Breast epithelium (tissue), 4 donors: ENCODE measurements around the gene MVP. TPM values are rescaled to one million over a fixed set of nuclear protein-coding genes. Genes with fewer than 3 reads are reported as not detected.

ENCODE experiments used
- DNase-seq, 2 donors: peaks; one replicate each; pipeline ENCODE4 v3.0.0-alpha.2; 2019; ENCODE audit warnings: low spot score in 2 of 2
- H3K27ac ChIP-seq, 2 donors: fragments of 200-600 bp; sonication (generic) in 1 of 2; one replicate each; pipeline ENCODE4 v1.5.1; 2016 to 2019; ENCODE audit warnings: mild to moderate bottlenecking in 1 of 2
- H3K27me3 ChIP-seq, 2 donors: fragments of 200-600 bp; sonication (generic) in 1 of 2; one replicate each; pipeline versions ENCODE4 v1.5.1 to v1.6.0; 2017 to 2019; ENCODE audit warnings: control low read depth in 1 of 2, mild to moderate bottlenecking in 1 of 2
- H3K36me3 ChIP-seq: fragments of 200-600 bp; one replicate; pipeline ENCODE4 v1.5.1; 2019
- H3K4me1 ChIP-seq, 2 donors: fragments of 200-600 bp; sonication (generic); one replicate each; pipeline ENCODE4 v1.5.1; 2016 to 2019; ENCODE audit warnings: control low read depth in 1 of 2
- H3K4me3 ChIP-seq, 3 donors: fragments of 200-600 bp; sonication (generic); 1 replicate in 2 of 3; 2 replicates in 1 of 3; pipeline ENCODE4 v1.5.1; 2016 to 2019; ENCODE audit warnings: mild to moderate bottlenecking in 3 of 3, moderate library complexity in 2 of 3
- H3K9me3 ChIP-seq, 2 donors: fragments of 200-600 bp; sonication (generic) in 1 of 2; one replicate each; pipeline ENCODE4 v1.5.1; 2016 to 2019; ENCODE audit warnings: control low read depth in 1 of 2
- POLR2A ChIP-seq: fragments of 450-650 bp; IDR thresholded peaks from one replicate; pipeline ENCODE4 v1.6.1; 2016; ENCODE audit warnings: antibody characterized with exemption, mild to moderate bottlenecking, moderate library complexity
- POLR2AphosphoS5 ChIP-seq, 3 donors: sonication (generic); formaldehyde crosslinking; IDR thresholded peaks; one replicate each; pipeline ENCODE4 v1.6.1; 2017; ENCODE audit warnings: antibody characterized with exemption in 3 of 3
- intact Hi-C: fragments of 100-400 bp; cut with DNase I; formaldehyde crosslinking; loops from one replicate; pipeline ENCODE4 v1.15.1; 2023; ENCODE audit warnings: low total_unique reads
- total RNA-seq, 3 donors: library from RNA; depleted of rRNA; stranded (reverse); fragments of >200 nt; gene quantifications; one replicate each; pipeline ENCODE4 v1.1.0, GENCODE V29; 2016
- TF ChIP-seq, protein P1 (sequence below), 3 donors: fragments of 450-650 bp; IDR thresholded peaks; one replicate each; pipeline ENCODE4 v1.5.1; 2016 to 2017; ENCODE audit warnings: antibody characterized with exemption in 3 of 3, mild to moderate bottlenecking in 3 of 3, moderate library complexity in 3 of 3

Gene MVP
- total RNA-seq, 3 donors from 2014 or later, result 78.1 to 132 (median 99.7) TPM

GRCh38 chr16:29875206-29875605 is 54.9 kb downstream of the MVP start:
- Histone ChIP-seq H3K4me3 (no peak overlapping the region), H3K27ac (no peak overlapping the region), H3K9me3 (no peaks in the 10 kb centered on the region), H3K36me3 (no peaks in the 10 kb centered on the region), H3K27me3 (peaks cover 0 to 13% of the 10 kb centered on the region in 2 donors), H3K4me1 (no peaks in the 10 kb centered on the region)
- no peak for TF ChIP-seq POLR2AphosphoS5 (IDR thresholded peaks at IDR 0.05)
- no peak for TF ChIP-seq POLR2A
- TF ChIP-seq, protein P1, sequence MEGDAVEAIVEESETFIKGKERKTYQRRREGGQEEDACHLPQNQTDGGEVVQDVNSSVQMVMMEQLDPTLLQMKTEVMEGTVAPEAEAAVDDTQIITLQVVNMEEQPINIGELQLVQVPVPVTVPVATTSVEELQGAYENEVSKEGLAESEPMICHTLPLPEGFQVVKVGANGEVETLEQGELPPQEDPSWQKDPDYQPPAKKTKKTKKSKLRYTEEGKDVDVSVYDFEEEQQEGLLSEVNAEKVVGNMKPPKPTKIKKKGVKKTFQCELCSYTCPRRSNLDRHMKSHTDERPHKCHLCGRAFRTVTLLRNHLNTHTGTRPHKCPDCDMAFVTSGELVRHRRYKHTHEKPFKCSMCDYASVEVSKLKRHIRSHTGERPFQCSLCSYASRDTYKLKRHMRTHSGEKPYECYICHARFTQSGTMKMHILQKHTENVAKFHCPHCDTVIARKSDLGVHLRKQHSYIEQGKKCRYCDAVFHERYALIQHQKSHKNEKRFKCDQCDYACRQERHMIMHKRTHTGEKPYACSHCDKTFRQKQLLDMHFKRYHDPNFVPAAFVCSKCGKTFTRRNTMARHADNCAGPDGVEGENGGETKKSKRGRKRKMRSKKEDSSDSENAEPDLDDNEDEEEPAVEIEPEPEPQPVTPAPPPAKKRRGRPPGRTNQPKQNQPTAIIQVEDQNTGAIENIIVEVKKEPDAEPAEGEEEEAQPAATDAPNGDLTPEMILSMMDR (IDR thresholded peaks at IDR 0.05), result no peak
- no peak for DNase-seq
- intact Hi-C loops, result no loop called here

- Histone ChIP-seq H3K9me3 (no peaks in the 10 kb centered on the region), H3K27me3 (peaks cover 0 to 13% of the 10 kb centered on the region in 2 donors), H3K27ac (no peak overlapping the region), H3K4me3 (peak overlapping the region; percentile 7 to 53 (median 9)), H3K36me3 (no peaks in the 10 kb centered on the region), H3K4me1 (no peaks in the 10 kb centered on the region)
- no peak for DNase-seq
- intact Hi-C loops, result no loop called here
- TF ChIP-seq, protein P1 (IDR thresholded peaks at IDR 0.05), result no peak
- no peak for TF ChIP-seq POLR2AphosphoS5 (IDR thresholded peaks at IDR 0.05)
- TF ChIP-seq POLR2A, result no peak
Measured at GRCh38 chr16:29876217-29876593, 55.9 kb downstream of the MVP start.

GRCh38 chr16:29876594-29877249 is 56.5 kb downstream of the MVP start:
- no peaks in the 10 kb centered on the region for H3K4me1 ChIP-seq
- intact Hi-C loops, result no loop called here
- peak overlapping the region; percentile 7 to 53 (median 9) for H3K4me3 ChIP-seq
- H3K27me3 ChIP-seq, result peaks cover 0 to 13% of the 10 kb centered on the region in 2 donors
- TF ChIP-seq POLR2A, result no peak
- no peak for TF ChIP-seq POLR2AphosphoS5 (IDR thresholded peaks at IDR 0.05)
- TF ChIP-seq, protein P1 (IDR thresholded peaks at IDR 0.05), result no peak
- DNase-seq, result no peak
- no peak overlapping the region for H3K27ac ChIP-seq
- no peaks in the 10 kb centered on the region for H3K9me3 ChIP-seq
- no peaks in the 10 kb centered on the region for H3K36me3 ChIP-seq

DNA sequence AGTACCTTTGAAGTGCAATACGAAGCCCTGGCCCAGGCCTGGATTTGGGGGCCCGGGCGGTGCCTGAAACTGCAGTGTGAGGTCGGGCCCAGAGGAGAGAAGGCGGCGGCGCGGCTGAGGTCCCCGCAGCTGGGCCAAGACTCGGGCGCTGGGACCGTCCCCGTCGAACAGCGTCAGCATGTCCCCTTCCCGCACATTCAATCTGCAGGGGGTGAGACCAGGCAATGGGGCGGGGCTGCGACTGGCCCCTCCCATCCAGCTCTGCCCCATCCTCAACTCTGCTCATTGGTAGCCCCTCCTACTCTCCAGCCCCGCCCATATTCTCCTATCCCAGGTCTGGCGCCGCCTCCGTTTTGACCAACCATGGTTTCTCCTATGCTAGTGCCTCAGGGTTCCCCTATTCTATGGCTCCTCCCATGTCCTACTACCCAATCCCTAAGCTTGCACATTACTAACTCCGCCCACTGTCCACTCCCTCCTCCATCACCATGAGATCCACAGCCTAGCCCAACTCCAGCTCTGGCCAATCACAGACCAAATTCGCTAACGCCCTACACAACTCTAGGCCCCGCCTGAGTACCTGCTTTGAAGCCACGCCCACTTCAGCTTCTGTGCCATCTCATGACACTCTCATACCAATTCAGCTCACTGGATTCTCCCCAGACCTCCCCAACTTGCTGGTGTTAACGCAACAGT is 57.2 kb downstream of the MVP start:
- TF ChIP-seq, protein P1 (IDR thresholded peaks at IDR 0.05), result no peak
- TF ChIP-seq POLR2A, result no peak
- TF ChIP-seq POLR2AphosphoS5 (IDR thresholded peaks at IDR 0.05), result no peak
- Histone ChIP-seq H3K27ac (no peak overlapping the region), H3K4me3 (no peak overlapping the region), H3K9me3 (no peaks in the 10 kb centered on the region), H3K27me3 (peaks cover 0 to 13% of the 10 kb centered on the region in 2 donors), H3K4me1 (no peaks in the 10 kb centered on the region), H3K36me3 (no peaks in the 10 kb centered on the region)
- no peak for DNase-seq
- intact Hi-C loops, result no loop called here

DNA sequence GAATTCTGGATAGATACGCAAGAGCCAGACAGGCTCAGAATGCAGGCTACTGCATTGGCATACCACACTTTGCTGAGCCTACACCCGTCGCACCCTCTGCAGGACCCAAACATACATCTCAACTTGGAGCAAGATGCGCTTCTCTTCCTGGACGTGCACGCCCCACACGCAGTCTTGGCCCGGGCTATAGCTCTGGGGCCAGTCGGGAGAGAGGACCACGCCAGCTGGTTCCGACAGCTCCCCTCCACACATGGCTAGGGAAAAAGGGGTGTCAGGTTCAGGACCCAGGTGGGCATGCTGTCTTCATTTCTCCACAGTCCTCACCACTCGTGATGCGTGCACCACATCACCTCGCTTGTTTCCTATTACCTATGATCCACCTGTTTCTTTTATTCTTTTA is 57.9 kb downstream of the MVP start:
- intact Hi-C loops, result no loop called here
- TF ChIP-seq, protein P1 (IDR thresholded peaks at IDR 0.05), result no peak
- TF ChIP-seq POLR2A, result no peak
- no peak for TF ChIP-seq POLR2AphosphoS5 (IDR thresholded peaks at IDR 0.05)
- H3K27me3 ChIP-seq, result peaks cover 0 to 13% of the 10 kb centered on the region in 2 donors

More for the DNA sequence above, 57.9 kb downstream of the MVP start:
- DNase-seq, result no peak
- H3K4me3 ChIP-seq, result no peak overlapping the region
- no peaks in the 10 kb centered on the region for H3K36me3 ChIP-seq
- H3K27ac ChIP-seq, result no peak overlapping the region
- no peaks in the 10 kb centered on the region for H3K9me3 ChIP-seq
- no peaks in the 10 kb centered on the region for H3K4me1 ChIP-seq
